D721Med (cell line): Measurements from ENCODE around the gene SLC35B1.

Experiments used
- DNase-seq: peaks from one replicate; pipeline ENCODE4 v3.0.0; 2011; ENCODE audit warnings: low spot score; ENCODE audit not compliant: insufficient read length
- FAIRE-seq: peaks from 2 replicates; lab custom pipeline; 2011; peaks lifted over from hg19 to GRCh38; lab: Jason Lieb, UNC
- CTCF ChIP-seq: IDR thresholded peaks from 2 replicates; pipeline ENCODE4 v1.5.1; 2012; ENCODE audit warnings: mild to moderate bottlenecking, control low read depth; ENCODE audit not compliant: insufficient read depth; ENCODE audit errors: missing control alignments

SLC35B1 gene

GRCh38 chr17:49691086-49691676, 16.6 kb downstream of the SLC35B1 start:
- FAIRE-seq (no peak), DNase-seq (no peak)
- no peak for TF ChIP-seq CTCF

GRCh38 chr17:49690256-49690655, 17.5 kb downstream of the SLC35B1 start:
- TF ChIP-seq CTCF, result no peak
- DNase-seq (peak; percentile 62), FAIRE-seq (no peak)

- no peak for DNase-seq
- no peak for TF ChIP-seq CTCF
- no peak for FAIRE-seq
Measured at GRCh38 chr17:49688848-49689247, 18.9 kb downstream of the SLC35B1 start.

- FAIRE-seq (no peak), DNase-seq (no peak)
- TF ChIP-seq CTCF, result no peak
Measured at GRCh38 chr17:49687878-49688491, 19.8 kb downstream of the SLC35B1 start.

- FAIRE-seq, result no peak
- DNase-seq, result no peak
- TF ChIP-seq CTCF, result no peak
Measured at GRCh38 chr17:49681106-49681979, 26.4 kb downstream of the SLC35B1 start.

GRCh38 chr17:49680314-49680713, 27.4 kb downstream of the SLC35B1 start:
- TF ChIP-seq CTCF, result no peak
- DNase-seq, result no peak
- no peak for FAIRE-seq
